ENCODE measurements around the gene CTDSPL. TPM values are rescaled to one million over a fixed set of nuclear protein-coding genes. Genes with fewer than 3 reads are reported as not detected.

Gene CTDSPL
- total RNA-seq, 1 donor from 2014 or later, result 43.4 TPM

DNA sequence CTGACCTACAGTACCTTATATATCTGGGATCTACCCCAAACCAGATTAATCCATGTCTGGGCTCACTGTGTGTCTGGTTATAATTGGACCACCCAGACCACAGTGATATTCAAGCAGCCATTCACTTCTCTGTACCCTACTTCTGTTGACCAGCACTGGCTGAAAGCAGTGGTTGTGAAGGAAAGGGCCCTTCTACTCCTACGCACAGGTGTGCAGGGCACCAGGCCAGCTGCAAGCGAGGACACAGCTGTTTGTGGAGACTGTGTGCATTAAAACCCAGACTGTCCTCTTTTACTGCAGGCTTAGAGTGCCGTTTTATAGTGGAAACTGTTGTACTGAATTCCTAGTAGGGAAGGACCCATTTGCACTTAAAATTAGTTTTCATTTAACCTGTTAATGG lies 29.5 kb downstream of the CTDSPL start:
- no peak for DNase-seq (ENCODE audit: low read depth)

DNA sequence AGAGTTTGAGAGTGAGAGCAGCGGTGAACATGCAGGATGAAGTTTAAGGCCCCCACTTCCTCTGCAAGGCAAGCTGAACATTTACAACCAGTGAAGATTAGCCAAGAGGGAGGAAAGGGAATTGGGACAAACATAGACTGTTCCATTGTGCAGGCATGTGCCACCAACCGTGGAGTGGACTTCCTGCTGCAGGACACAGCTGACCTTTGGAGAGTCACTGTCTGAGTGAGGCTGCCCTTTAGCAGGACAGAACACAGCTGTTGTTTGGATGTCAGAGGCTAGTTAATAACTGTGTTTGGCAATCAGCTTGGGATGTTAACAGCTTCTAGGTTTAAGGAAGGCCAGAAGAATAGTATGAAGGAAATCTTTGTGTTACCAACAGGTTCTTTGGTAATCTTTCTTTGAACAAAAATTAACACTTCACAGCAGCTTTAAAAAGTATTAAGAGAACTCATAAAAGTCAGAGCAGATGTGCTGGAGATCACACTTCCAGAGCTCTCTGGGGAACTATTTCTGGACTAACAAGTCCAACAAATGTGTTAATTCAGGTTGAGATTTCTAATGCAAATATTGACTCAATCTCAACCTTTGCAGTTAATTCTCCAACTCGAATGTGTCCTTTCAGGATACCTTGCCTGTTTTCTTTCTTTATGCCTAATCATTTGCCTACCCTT lies 31.4 kb downstream of the CTDSPL start:
- DNase-seq (ENCODE audit: low read depth), result peak; percentile 79

DNA sequence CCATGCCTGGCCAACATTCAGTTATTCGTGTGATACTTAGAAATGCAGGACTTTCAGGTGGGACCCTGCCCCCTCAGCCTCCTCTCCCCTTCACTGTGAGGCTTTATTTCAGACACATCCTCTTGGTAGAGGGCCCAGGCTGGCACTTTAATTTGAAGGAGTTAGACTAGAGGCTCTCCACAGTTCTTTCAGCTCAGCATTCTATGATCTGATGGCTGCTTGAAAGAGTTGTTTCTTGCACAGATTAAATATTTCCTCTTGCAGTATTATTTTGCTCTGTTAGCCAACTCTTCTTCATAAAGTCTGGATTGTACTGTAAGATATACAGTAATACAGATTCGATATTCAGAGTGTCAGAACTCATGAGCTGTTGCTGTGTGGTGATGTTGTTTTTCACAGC lies 35.1 kb downstream of the CTDSPL start:
- DNase-seq (ENCODE audit: low read depth), result no peak

DNA sequence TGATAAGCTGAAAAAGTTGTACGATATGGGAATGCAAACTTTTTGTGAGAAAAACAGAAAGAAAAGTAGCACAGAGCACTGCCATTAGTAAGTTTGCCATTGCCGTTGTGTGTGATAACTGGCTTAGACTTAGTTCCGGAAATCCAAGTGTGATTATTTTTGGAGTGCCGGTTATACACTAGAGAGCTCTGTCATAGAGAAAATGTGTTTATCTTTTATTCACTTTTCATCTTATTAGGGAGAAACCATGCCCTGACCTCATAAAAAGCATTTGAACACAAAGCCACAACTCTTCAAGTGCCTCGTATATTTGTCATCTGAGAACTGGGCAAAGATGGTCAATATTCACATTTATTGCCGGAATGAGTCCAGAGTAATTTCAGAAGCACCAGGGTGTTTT lies 36.1 kb downstream of the CTDSPL start:
- DNase-seq (ENCODE audit: low read depth), result no peak

DNA sequence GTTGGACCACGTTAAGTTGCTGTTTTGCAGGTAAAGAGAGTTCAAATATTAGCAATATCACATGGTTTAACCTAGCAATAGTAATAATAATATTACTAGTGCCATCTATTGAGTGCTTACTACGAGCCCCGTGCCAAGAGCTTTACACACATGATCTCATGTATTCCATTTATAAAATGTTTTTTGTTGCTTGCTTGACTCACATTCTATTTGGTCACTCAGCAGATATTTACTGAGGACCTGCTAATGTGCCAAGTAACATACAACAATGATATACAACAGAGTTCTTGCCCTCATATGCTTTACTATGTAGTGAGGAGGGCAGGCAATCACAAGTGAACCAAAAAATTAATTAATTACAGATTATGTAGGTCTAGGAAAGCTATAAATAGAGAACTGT lies 36.7 kb downstream of the CTDSPL start:
- DNase-seq (ENCODE audit: low read depth), result no peak

DNA sequence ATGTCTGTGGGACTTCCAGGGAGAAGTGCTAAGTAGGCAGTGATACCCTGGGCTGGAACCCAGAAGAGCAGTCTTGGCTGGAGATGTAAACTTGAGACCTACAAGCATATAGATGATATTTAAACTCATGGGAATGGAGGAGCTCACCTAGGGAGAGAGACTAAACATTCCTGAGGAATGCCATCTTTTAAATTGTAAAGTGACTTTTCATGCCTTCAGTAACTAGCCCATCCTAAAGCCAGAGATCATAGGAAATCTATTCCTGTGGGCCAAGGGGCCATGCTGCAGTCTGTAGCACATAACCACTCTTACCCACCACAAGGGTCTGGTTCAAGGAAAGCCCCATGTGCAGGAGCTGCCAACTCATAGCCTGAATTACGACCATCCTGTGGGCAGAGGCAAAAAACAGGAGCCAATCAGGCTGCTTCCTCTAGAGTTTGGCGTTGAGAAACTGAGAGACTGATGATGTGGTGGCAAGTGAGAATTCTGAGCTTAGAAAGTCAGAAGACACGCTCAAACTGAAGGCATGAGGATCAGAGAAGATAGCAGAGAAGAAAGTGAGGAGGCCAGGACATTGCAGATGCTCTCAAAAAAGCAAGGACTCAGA lies 37.5 kb downstream of the CTDSPL start:
- DNase-seq (ENCODE audit: low read depth), result no peak

DNA sequence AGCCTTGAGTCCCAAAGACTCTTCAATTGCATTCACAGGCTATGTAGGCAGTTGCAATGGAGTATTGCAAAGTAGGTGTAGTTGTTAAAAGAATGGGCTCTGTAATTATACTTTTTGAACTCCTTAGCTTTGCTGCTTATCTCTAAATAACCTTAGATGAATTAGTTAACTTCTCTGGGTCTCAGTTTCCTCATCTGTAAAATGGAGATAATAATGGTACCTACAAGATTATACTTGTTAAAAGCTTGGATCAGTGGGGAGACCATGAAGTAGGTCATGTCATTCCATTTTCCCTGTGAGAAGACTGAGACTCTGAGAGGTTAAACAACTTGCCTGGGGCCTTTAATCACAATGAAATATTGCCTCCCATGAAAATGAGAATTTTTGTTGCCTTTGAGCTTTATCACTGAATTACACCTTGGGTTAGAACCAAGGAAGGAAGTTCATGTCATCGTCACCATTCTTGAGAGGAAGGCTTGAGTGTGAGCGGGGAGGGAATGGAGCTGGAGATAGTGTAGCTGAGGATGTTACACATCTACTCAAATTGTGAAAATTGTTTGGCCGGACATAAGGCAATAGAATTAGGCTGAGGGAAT lies 38.1 kb downstream of the CTDSPL start:
- no peak for DNase-seq (ENCODE audit: low read depth)

DNA sequence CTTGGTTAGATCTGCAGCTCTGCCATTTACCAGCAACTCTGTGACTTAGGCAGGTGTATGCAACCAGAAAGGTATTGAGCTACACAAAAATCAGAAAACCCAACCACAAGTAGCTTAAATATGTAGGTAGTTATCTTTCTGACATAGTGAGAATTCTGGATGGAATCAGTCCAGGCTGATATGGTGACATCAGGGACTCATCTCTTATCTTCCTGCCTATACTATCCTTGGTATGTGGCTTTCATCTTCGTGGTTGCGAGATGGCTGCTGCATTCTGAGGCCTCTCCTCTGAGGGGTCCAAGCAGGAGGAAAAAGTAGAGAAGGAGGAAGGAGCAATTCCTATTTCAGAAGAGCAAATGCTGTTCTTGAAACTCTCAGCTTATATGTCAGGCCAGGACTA lies 40.0 kb downstream of the CTDSPL start:
- no peak for DNase-seq (ENCODE audit: low read depth)

DNA sequence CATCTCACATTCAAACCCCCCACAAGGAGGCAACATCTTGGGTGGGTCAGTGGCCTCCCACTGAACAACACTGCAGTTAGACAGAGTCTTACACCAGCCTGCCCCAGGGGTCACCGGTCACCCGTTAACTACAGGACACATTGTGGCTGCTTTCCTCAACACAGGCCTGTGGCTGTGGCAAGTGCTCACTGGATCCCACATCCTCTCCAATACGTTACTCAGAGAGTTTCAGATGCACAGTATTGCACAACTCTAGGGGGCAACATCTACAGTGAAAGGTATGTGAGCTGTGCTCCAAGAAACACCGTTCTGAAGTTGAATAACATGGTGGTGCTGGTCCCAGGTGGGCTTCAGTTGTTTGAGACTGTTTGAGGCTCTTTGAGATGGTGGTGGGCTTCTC lies 41.0 kb downstream of the CTDSPL start:
- no peak for DNase-seq (ENCODE audit: low read depth)

DNA sequence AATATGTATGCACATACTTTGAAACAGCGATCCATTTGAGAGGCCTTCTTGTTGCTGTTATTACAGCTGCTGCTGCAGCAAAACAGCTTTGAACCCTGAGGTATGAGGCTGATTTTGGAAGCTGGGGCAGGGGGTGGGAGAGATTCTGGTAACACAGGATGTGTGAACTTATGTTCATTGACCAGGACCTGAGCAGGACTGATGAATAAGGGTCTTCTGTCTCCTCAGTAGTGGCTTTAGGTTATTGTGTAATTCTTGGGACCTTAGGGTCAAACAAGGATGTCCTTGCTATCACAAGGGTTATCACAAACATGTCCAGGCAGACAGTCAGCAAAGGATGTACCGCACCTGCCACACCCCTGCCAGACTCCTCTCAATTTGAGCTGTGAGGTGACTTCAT lies 41.6 kb downstream of the CTDSPL start:
- DNase-seq (ENCODE audit: low read depth), result no peak

DNA sequence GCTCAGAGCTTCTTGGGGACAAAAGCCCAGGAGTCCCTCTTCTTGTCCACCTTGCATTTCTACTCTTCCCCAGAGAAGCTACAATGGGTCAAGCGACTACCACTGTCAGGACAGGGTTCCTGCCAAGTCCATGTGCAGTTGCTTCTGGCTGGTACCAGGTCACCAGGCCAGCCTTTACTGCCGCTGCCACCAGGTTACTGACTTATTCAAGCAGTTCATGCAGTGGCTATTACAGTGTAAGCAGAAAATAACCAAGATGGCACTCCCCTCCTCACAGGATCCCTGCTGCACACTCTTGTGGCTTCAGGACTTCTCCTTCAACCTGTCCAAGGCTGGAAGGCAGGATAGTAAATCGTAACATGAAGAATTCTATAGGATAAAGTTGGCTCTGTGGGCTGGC lies 42.1 kb downstream of the CTDSPL start:
- DNase-seq (ENCODE audit: low read depth), result no peak

DNA sequence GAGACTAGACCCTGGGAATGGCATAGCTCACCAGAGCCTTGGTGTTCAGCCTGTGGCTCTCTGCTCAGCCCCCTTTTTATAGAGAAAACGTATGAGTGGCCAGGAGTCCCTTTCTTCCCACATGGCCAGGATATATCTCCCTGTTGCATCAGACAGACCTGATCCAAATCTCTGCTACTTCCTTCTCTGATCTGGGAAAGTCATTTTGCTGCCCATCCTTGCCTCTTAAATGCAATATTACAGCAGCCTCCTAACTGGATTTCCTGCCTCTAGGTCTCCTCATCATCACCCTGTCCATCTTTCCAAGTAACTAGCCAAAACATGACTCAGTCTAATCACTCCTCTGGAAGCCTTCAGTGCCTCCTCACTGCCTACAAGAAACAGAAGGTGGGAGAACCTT lies 42.9 kb downstream of the CTDSPL start:
- DNase-seq (ENCODE audit: low read depth), result peak; percentile 65

DNA sequence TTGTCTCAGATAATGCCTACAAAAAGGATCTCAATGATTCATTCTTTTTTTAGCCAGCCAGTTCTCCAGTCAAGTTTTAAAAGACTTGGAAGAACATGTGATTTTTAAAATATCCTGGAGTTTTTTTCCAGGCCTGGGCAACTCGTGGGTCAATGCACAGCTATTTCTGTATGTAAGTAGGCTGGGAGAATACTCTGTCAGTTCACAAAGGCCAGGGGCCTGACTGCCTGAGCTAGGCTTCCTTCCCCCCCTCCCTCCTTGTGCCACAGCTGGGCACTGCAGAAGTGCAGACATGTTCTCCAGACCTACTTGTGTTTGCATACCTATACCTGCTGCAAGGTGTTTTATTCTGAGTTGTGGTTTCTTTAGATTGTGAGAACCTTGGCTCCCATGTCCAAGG lies 43.7 kb downstream of the CTDSPL start:
- peak; percentile 65 for DNase-seq (ENCODE audit: low read depth)

DNA sequence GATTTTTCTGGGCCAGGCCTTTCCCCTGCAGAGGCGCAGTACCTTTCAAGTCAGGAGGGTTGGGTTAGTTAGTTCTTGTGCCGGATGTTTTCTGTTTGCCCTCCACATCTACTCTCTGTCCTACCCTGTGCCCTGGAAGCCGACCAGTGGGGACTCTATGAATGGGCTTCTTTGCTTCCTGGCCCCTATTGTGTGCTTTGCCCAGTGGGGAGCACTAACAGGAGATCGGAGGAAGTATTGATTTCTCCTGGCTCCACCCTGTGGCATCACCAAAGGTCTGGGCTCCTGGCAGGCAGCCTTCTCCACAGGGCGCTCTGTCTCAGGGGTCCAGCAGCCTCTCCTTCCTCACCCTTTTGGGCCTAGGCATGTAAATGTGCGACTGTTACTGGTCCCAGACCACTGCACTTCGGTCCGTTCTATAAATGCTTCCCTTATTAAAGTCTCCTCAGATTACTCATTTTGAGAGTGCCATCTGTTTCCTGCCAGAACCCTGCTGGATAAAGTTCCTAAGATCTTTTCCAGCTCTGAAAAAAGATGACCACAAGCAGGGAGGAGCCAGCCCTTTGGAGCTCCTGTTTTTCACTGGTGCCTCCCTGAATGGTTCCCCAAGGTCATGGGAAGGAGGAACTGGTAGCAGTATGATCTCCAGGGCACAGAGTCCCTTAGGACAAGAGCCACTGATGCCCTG lies 44.5 kb downstream of the CTDSPL start:
- DNase-seq (ENCODE audit: low read depth), result peak; percentile 47

DNA sequence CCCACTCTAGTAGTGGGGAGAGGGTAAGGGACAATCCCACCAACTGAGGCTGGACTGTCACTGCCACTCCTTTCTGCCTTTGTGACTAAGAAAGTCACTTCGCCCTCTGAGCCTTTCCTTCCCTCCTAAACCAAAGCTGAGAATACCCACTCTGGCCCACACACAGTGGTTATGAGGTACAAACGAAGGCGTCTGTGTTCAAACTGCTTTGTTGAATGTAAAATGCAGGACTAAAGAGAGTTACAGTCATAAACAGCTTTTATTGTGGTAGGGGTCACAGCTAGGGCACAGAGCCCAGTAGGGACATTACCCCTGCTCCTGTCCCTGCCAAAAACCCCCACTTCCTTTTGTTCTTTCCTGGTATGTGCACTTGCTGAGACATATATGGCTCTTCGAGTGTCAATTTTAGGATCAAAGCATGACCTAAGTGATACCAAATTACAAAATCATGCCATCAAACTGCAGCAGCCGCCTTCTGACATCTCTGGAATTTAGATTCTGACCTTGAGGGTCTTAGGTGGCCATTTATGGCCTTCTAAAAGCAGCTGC lies 45.1 kb downstream of the CTDSPL start:
- no peak for DNase-seq (ENCODE audit: low read depth)

DNA sequence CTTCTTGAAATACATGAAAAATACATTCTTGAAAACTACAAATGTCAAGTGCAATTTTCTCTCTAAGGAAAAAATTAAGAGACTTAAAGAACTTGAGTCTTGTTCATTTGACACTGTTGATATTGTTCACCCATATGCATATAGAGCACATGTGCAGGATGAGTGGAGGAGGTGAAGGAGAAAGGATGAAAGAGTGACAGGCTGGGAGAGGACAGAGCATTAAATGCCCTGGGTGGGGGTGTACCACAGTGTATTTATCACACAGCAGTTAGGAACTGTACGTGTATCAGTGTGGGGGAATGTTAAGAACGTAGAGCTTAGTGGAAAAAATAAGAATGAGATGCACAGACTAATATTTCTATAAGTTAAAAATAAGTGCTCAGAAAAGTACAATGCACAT lies 45.7 kb downstream of the CTDSPL start:
- no peak for DNase-seq (ENCODE audit: low read depth)

DNA sequence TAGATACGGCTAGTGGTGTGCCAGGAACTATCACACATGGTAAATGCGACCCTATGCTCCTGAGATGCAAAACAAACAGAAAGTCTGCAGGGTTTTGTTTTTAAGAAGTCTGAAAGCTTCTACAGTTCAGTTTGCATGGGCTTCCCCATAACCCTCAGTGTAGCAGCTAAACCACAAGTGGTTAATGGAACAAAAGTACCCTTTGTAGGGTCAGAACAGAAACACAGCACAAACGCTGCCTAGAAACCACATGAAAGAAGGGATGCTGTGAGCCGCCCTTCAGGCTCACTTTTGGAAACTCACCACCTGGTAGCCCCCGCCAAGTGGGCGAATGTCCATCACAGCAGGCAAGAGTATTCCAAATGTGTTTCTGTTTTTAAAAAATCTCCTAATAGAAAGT lies 46.2 kb downstream of the CTDSPL start:
- DNase-seq (ENCODE audit: low read depth), result no peak

DNA sequence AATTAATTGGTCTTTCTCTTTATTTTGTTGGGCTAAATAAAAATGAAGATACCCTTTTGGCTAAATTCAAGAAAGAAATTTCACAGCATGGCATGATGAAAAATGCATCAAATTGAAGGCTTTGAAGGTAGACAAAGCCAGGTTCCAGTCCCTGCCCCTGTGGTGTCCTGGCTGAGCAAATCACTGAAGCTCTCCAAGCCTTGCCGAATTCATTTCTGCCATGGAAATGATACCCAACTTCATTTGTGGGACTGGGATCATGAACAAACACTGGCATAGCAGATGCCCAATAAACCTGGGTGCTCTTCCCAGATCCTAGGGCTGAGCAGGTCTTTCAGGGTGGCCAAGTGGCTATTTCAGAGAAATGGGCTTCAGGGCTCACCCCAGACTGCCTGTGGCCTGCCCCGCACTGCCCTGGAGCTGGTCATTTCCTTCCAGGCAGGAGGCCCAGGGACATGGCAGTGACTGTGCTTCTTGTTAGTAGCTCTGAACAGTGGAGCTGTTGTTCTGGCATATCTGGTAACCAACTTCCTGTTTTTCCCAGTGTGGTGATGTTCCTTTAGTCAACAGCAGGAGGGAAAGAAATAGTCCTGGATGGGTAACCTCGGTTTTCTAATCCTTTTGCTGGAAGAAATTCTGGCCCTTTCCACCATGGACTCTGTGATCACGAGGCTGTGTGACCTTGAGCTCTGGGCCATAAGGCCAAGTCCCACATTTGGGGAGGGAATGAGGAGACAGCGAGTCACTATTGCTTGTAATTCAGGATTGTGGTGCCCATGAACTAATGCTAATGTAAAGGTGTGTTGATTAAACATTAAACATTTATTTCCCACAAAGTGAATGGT lies 47.6 kb downstream of the CTDSPL start:
- peak; percentile 83 for DNase-seq (ENCODE audit: low read depth)

DNA sequence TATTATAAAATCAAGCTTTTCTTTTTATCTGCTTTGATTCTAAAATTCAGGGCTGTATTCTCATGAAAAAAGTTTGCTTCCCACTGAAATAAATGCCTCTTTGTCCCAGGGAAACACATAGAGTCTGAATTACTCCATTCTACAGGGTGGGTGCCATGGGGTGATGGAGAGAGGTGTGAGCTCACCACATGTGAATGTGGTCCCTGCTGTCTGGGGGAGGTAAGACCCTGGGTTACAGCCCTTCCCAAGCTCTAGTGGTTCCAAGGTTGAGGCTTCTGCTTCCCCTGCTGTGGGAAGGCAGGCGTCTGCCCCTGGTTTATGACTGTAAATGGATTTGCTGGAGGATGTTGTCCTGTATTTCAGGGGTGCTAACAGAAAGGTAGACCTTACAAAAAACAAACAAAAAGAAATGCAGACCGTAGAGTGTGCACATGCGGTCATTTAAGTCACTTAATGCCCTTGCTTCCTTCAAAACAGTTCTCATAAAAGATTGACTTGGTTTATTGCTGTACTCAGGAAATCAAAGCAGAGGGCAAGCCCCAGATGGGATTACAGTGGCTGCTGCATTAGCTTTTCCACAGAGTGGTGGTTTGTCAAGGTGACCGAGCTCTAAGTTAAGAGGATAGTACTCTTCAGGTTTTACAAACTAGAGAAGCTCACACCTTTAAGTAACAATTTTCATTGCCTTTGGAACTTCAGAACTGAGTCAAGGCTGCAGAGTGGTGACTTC lies 49.2 kb downstream of the CTDSPL start:
- peak; percentile 38 for DNase-seq (ENCODE audit: low read depth)

DNA sequence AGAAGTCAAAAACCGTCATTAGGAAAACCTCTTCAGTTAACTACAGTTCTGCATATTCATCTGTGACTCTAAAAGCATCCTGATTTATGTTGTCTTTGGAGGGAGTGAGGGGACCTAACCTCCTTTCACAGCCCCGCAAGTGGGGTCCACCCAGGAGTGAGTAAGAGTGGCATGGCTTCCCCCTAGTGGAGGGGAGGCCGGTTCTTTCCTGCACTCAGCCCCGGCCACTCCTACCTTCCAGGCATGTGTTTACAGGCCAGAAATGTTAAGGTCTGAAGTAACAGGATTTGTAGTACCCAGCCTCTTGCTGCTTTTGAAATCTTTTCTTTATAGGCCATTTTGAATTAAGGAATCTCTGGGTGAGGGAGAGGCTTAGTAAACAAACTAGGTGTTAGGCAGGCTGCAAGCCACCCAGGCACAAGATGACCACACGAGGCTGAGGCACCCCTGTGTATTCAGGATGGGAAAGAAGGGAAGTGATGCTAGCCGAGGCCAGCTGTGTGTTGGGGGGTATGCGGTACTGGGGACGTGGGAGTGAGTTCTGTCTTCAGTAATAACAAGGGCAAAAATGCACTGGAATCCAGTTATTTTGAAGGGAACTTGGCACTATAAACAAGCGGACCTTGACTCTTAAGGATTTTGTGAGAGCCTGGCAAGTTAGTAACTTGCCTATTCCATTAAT lies 50.5 kb downstream of the CTDSPL start:
- DNase-seq (ENCODE audit: low read depth), result no peak

Measured in renal cortical epithelial cell (primary cell).